Endothelial cell of umbilical vein (primary cell): ENCODE measurements around the gene SPPL3. TPM values are rescaled to one million over a fixed set of nuclear protein-coding genes. Genes with fewer than 3 reads are reported as not detected.

Source experiments
- BruUV-seq: library from RNA; stranded (reverse); fragments of 400-500 nt; replicated peaks from 2 replicates; lab custom pipeline; 2021; lab: Mats Ljungman, UMichigan
- CTCF ChIA-PET: fragments of 300-600, 350-600 bp; sonication (Branson Sonifier 250); formaldehyde crosslinking; loops from one replicate; lab custom pipeline; 2021; ENCODE audit warnings: antibody characterized with exemption, inconsistent platforms; lab: Charles Lee
- POLR2A ChIA-PET: fragments of 300-600, 350-600 bp; sonication (Branson Sonifier 250); formaldehyde crosslinking; loops from one replicate; lab custom pipeline; 2021; ENCODE audit warnings: antibody characterized with exemption, inconsistent platforms; lab: Charles Lee
- DNase-seq: peaks from one replicate; pipeline ENCODE4 v3.0.0-alpha.2; 2011; ENCODE audit warnings: low read depth, low spot score
- FAIRE-seq: peaks from 2 replicates; lab custom pipeline; 2011; peaks lifted over from hg19 to GRCh38; lab: Jason Lieb, UNC
- H2AFZ ChIP-seq: 2 replicates; pipeline ENCODE4 v1.6.0; 2012; ENCODE audit warnings: low read depth, low read length, control low read depth, inconsistent platforms
- H3K27ac ChIP-seq: 2 replicates; pipeline ENCODE4 v1.5.1; 2011; ENCODE audit warnings: low read depth, mild to moderate bottlenecking, control low read depth, low read length, moderate library complexity; ENCODE audit not compliant: insufficient read depth
- H3K27me3 ChIP-seq, 2 experiments: 2 replicates each; pipeline versions ENCODE4 v1.6.0 to v1.6.1; 2011; ENCODE audit warnings: low read length in 2 of 2, mixed read lengths in 1 of 2; ENCODE audit not compliant: control insufficient read depth in 2 of 2, insufficient read depth in 2 of 2
- H3K36me3 ChIP-seq, 2 experiments: 2 replicates in 1 of 2; 3 replicates in 1 of 2; pipeline ENCODE4 v1.5.1; 2011; ENCODE audit warnings: low read length in 2 of 2, mild to moderate bottlenecking in 1 of 2, moderate library complexity in 1 of 2; ENCODE audit not compliant: control insufficient read depth in 2 of 2, insufficient read depth in 2 of 2; ENCODE audit errors: extremely low read depth in 1 of 2
- H3K4me1 ChIP-seq: 3 replicates; pipeline ENCODE4 v1.5.1; 2011; ENCODE audit warnings: mild to moderate bottlenecking, low read length; ENCODE audit not compliant: control insufficient read depth, insufficient read depth; ENCODE audit errors: extremely low read depth
- H3K4me2 ChIP-seq: 2 replicates; pipeline ENCODE4 v1.6.1; 2011; ENCODE audit warnings: low read length, control low read depth, mixed read lengths; ENCODE audit not compliant: insufficient read depth
- H3K4me3 ChIP-seq, 3 experiments: fragments of 200-600 bp in 1 of 3; sonication (generic), shearing (Covaris generic) in 1 of 3; replicated peaks in 1 of 3; 2 replicates each; pipeline ENCODE4 v1.5.1; 2011 to 2016; ENCODE audit warnings: control low read depth in 3 of 3, low read length in 3 of 3, mild to moderate bottlenecking in 2 of 3, inconsistent platforms in 1 of 3, low read depth in 1 of 3, moderate library complexity in 1 of 3; ENCODE audit not compliant: insufficient read depth in 1 of 3
- H3K79me2 ChIP-seq: 2 replicates; pipeline ENCODE4 v1.6.0; 2012; ENCODE audit warnings: low read length, inconsistent platforms; ENCODE audit not compliant: control insufficient read depth, insufficient read depth
- H3K9ac ChIP-seq: replicated peaks from 2 replicates; pipeline ENCODE3; 2011; ENCODE audit warnings: low read length, control low read depth; ENCODE audit not compliant: insufficient read depth; ENCODE audit errors: extremely low read depth
- H3K9me1 ChIP-seq: replicated peaks from 3 replicates; pipeline ENCODE4 v1.6.0; 2011; ENCODE audit warnings: mild to moderate bottlenecking, low read length; ENCODE audit not compliant: control insufficient read depth, insufficient read depth; ENCODE audit errors: extremely low read depth
- H3K9me3 ChIP-seq: replicated peaks from 2 replicates; pipeline ENCODE4 v1.5.1; 2012; ENCODE audit warnings: low read length, inconsistent platforms; ENCODE audit not compliant: control insufficient read depth, insufficient read depth
- H4K20me1 ChIP-seq: replicated peaks from 2 replicates; pipeline ENCODE3; 2011; ENCODE audit warnings: mild to moderate bottlenecking, low read length; ENCODE audit not compliant: control insufficient read depth, insufficient read depth; ENCODE audit errors: extremely low read depth
- EZH2 ChIP-seq: IDR thresholded peaks from 2 replicates; pipeline ENCODE4 v1.6.1; 2012; ENCODE audit warnings: borderline replicate concordance, low read depth, mild to moderate bottlenecking, moderate library complexity, low read length, inconsistent platforms; ENCODE audit not compliant: severe bottlenecking
- FOS ChIP-seq: IDR thresholded peaks from 2 replicates; pipeline ENCODE4 v1.6.1; 2011; ENCODE audit warnings: mild to moderate bottlenecking, low read length, moderate library complexity, borderline replicate concordance; ENCODE audit not compliant: insufficient read depth
- GATA2 ChIP-seq: IDR thresholded peaks from 2 replicates; pipeline ENCODE4 v1.7.0; 2011; ENCODE audit warnings: low read depth, mild to moderate bottlenecking, moderate library complexity, mixed read lengths, low read length; ENCODE audit not compliant: insufficient read length, insufficient read depth
- JUN ChIP-seq: IDR thresholded peaks from 2 replicates; pipeline ENCODE4 v1.6.1; 2011; ENCODE audit warnings: borderline replicate concordance, low read depth; ENCODE audit not compliant: insufficient read length, insufficient read depth
- MAX ChIP-seq: IDR thresholded peaks from 2 replicates; pipeline ENCODE4 v1.6.1; 2011; ENCODE audit not compliant: insufficient read depth, insufficient read length
- MYC ChIP-seq: IDR thresholded peaks from one replicate; pipeline ENCODE4 v1.6.1; 2011; ENCODE audit warnings: mild to moderate bottlenecking, low read depth, low read length
- POLR2A ChIP-seq: IDR thresholded peaks from 2 replicates; pipeline ENCODE4 v1.6.1; 2012; ENCODE audit warnings: low read depth, mild to moderate bottlenecking, control low read depth, low read length
- POLR2AphosphoS5 ChIP-seq: IDR thresholded peaks from 2 replicates; pipeline ENCODE4 v1.6.1; 2012; ENCODE audit warnings: low read depth, mild to moderate bottlenecking, control low read depth, low read length, moderate library complexity; ENCODE audit not compliant: insufficient read depth
- dilution Hi-C: fragments of 300-500 bp; cut with MboI; formaldehyde crosslinking; loops from one replicate; pipeline ENCODE4 v1.15.0; 2019; ENCODE audit warnings: low sequenced_read_pairs; ENCODE audit not compliant: extremely low pct_ligation_motif_present
- intact Hi-C: fragments of 100-400 bp; cut with micrococcal nuclease; formaldehyde crosslinking; loops from one replicate; pipeline ENCODE4 v1.10.0; 2022
- polyA plus RNA-seq, 4 experiments: library from polyadenylated mRNA; depleted of rRNA in 3 of 4; stranded (reverse) in 3 of 4; unstranded in 1 of 4; fragments of >200 nt; gene quantifications; 2 replicates each; pipeline versions ENCODE4 v1.2.1 to v1.2.3, GENCODE V29; 2011 to 2012; ENCODE audit warnings: missing spikeins in 1 of 4
- total RNA-seq: library from RNA; stranded (reverse); gene quantifications from 2 replicates; pipeline ENCODE4 v1.2.3, GENCODE V29; 2021
- TF ChIP-seq, protein P1 (sequence below), 2 donors: IDR thresholded peaks; 1 replicate in 1 of 2; 2 replicates in 1 of 2; pipeline ENCODE4 v1.5.1; 2011; ENCODE audit warnings: low read length in 2 of 2, mild to moderate bottlenecking in 2 of 2, moderate library complexity in 2 of 2, control low read depth in 1 of 2, inconsistent platforms in 1 of 2, low read depth in 1 of 2; ENCODE audit not compliant: insufficient read depth in 1 of 2; ENCODE audit errors: extremely low read depth in 1 of 2

SPPL3 gene
- total and polyA plus RNA-seq, 2 donors (not counting 3 experiments of a cell fraction or from before 2014, with no cell fraction given) = 30.6 to 53.0 TPM

- H3K9me1 ChIP-seq = no peaks in the 10 kb centered on the region
- intact Hi-C loops (no loop called here), dilution Hi-C loops (no loop called here)
- peaks cover 13% of the 10 kb centered on the region for H4K20me1 ChIP-seq
- POLR2A ChIA-PET = no interaction called here
- no peaks in the 10 kb centered on the region for H3K36me3 ChIP-seq
- TF ChIP-seq JUN (no peak), FOS (no peak), POLR2A (no peak), POLR2AphosphoS5 (no peak), MAX (no peak), MYC (no peak), EZH2 (no peak), GATA2 (no peak)
- TF ChIP-seq, protein P1, sequence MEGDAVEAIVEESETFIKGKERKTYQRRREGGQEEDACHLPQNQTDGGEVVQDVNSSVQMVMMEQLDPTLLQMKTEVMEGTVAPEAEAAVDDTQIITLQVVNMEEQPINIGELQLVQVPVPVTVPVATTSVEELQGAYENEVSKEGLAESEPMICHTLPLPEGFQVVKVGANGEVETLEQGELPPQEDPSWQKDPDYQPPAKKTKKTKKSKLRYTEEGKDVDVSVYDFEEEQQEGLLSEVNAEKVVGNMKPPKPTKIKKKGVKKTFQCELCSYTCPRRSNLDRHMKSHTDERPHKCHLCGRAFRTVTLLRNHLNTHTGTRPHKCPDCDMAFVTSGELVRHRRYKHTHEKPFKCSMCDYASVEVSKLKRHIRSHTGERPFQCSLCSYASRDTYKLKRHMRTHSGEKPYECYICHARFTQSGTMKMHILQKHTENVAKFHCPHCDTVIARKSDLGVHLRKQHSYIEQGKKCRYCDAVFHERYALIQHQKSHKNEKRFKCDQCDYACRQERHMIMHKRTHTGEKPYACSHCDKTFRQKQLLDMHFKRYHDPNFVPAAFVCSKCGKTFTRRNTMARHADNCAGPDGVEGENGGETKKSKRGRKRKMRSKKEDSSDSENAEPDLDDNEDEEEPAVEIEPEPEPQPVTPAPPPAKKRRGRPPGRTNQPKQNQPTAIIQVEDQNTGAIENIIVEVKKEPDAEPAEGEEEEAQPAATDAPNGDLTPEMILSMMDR (IDR thresholded peaks at IDR 0.05; ENCODE audit: extremely low read depth in 1 of 2, insufficient read depth in 1 of 2, low read depth in 1 of 2, low read length in 2 of 2) = no peak
- H2AFZ ChIP-seq = no peak overlapping the region
- no TSS peak for BruUV-seq
- H3K4me1 ChIP-seq = peaks cover 2% of the 10 kb centered on the region
- no peak overlapping the region for H3K4me3 ChIP-seq
- no peak overlapping the region for H3K4me2 ChIP-seq
- CTCF ChIA-PET = interaction anchor here (1.2 to 1.6 kb wide), 3 partner anchors 9 to 24 kb away, joined by 4 to 7 read pairs (median 5); no protein-coding TSS in a partner anchor
- H3K27me3 ChIP-seq = no peaks in the 10 kb centered on the region
- H3K9ac ChIP-seq = no peak overlapping the region
- DNase-seq = no peak
- no peak overlapping the region for H3K27ac ChIP-seq
- H3K79me2 ChIP-seq = peaks cover 9% of the 10 kb centered on the region
- H3K9me3 ChIP-seq = no peaks in the 10 kb centered on the region
- no peak for FAIRE-seq
Measured at GRCh38 chr12:120832737-120833136, 71.4 kb downstream of the SPPL3 start.
